ENCODE data around the gene EGFL7. TPM values are rescaled to one million over a fixed set of nuclear protein-coding genes. Genes with fewer than 3 reads are reported as not detected.
A peak's percentile ranks its signal among the peaks of the same experiment; 100 is the strongest.

EGFL7 gene
- total RNA-seq, 3 donors from 2014 or later, result 15.9 to 43.4 (median 18.9) TPM

- Histone ChIP-seq H3K4me1 (ENCODE audit: low read depth) (peaks cover 12% of the 10 kb centered on the region), H3K9me3 (no peaks in the 10 kb centered on the region), H3K4me3 (no peak overlapping the region), H3K36me3 (ENCODE audit: low read depth) (no peaks in the 10 kb centered on the region)
- DNase-seq (peak in 1 of 3 donors; percentile 45), ATAC-seq (no peak)
- TF ChIP-seq, protein P1, sequence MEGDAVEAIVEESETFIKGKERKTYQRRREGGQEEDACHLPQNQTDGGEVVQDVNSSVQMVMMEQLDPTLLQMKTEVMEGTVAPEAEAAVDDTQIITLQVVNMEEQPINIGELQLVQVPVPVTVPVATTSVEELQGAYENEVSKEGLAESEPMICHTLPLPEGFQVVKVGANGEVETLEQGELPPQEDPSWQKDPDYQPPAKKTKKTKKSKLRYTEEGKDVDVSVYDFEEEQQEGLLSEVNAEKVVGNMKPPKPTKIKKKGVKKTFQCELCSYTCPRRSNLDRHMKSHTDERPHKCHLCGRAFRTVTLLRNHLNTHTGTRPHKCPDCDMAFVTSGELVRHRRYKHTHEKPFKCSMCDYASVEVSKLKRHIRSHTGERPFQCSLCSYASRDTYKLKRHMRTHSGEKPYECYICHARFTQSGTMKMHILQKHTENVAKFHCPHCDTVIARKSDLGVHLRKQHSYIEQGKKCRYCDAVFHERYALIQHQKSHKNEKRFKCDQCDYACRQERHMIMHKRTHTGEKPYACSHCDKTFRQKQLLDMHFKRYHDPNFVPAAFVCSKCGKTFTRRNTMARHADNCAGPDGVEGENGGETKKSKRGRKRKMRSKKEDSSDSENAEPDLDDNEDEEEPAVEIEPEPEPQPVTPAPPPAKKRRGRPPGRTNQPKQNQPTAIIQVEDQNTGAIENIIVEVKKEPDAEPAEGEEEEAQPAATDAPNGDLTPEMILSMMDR (IDR thresholded peaks at IDR 0.05), result no peak
- intact Hi-C loops (cut with DNase I, micrococcal nuclease), result no loop called here
Measured at GRCh38 chr9:136665111-136665703, 2.5 kb downstream of the EGFL7 start.

GRCh38 chr9:136665704-136666371 lies 3.1 kb downstream of the EGFL7 start:
- intact Hi-C loops (cut with DNase I, micrococcal nuclease), result no loop called here
- DNase-seq, result peak in 1 of 3 donors; percentile 32
- no peaks in the 10 kb centered on the region for H3K9me3 ChIP-seq
- H3K4me1 ChIP-seq (ENCODE audit: low read depth), result peaks cover 17% of the 10 kb centered on the region
- TF ChIP-seq, protein P1 (IDR thresholded peaks at IDR 0.05), result no peak
- ATAC-seq, result no peak
- no peaks in the 10 kb centered on the region for H3K36me3 ChIP-seq (ENCODE audit: low read depth)
- no peak overlapping the region for H3K4me3 ChIP-seq

DNA sequence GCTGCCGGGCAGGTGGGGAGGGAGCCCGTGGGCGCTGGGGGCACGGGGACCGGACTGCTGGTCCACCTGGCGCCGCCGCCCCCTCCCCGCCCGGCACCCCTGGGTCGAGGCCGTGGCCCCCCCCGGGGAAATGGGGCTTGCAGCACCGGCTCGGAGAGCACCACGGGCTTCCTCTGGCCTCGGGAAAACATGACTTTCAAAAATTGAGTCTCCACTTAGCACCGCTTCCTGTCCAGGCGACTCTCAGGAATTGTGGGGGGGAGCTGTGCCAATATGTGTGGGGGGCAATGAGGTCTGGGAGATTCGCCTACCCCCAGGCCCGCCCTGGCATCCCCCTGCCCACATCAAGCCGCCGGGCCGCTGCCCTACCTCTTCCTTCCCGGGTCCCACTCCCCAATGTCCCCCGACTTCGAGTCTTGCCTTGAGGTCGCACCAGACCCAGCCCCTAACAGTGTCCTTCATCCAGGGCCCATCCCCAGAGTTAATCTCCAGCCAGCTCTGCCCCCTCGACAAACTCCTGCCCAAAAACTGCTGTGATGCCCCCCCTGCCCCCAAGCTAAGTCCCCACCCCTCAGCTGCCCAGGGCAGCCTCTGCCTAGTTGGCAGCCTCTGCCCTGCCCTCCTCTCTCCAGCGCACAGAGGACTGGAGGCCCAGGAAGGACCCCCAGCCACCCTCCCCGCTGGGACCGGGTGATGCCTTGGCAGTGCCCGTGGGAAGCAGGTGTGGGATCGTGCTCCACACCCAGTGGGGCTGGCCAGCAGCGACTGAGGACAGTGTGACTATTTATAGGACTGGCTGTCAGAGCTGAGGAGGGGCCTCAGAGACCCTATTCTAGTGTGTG lies 3.9 kb downstream of the EGFL7 start:
- no peaks in the 10 kb centered on the region for H3K9me3 ChIP-seq
- H3K4me1 ChIP-seq (ENCODE audit: low read depth), result peaks cover 21% of the 10 kb centered on the region
- no peak overlapping the region for H3K4me3 ChIP-seq
- H3K36me3 ChIP-seq (ENCODE audit: low read depth), result no peaks in the 10 kb centered on the region
- peak in 1 of 3 donors; percentile 24 for DNase-seq
- ATAC-seq, result no peak
- intact Hi-C loops (cut with DNase I, micrococcal nuclease), result no loop called here
- TF ChIP-seq, protein P1 (IDR thresholded peaks at IDR 0.05), result no peak

GRCh38 chr9:136667214-136667939 lies 4.7 kb downstream of the EGFL7 start:
- TF ChIP-seq, protein P1 (IDR thresholded peaks at IDR 0.05), result no peak
- no peaks in the 10 kb centered on the region for H3K36me3 ChIP-seq (ENCODE audit: low read depth)
- intact Hi-C loops (cut with DNase I, micrococcal nuclease), result no loop called here
- H3K4me3 ChIP-seq, result no peak overlapping the region
- DNase-seq (peak in 1 of 3 donors; percentile 27), ATAC-seq (no peak)
- peaks cover 22% of the 10 kb centered on the region for H3K4me1 ChIP-seq (ENCODE audit: low read depth)
- no peaks in the 10 kb centered on the region for H3K9me3 ChIP-seq

Measured in mucosa of descending colon (tissue), 3 donors.